Activated naive CD8-positive, alpha-beta T cell treated with anti-CD3 and anti-CD28 coated beads, Interleukin-2, amount 50 U/mL, for 16 hours (primary cell): ENCODE results near the gene VSIG8.

Experiments used
- DNase-seq: peaks from one replicate; pipeline ENCODE4 v3.0.0-alpha.2; 2020; ENCODE audit warnings: low read depth, low spot score

VSIG8 gene

GRCh38 chr1:159857889-159858288, 4.6 kb downstream of the VSIG8 start:
- no peak for DNase-seq

DNA sequence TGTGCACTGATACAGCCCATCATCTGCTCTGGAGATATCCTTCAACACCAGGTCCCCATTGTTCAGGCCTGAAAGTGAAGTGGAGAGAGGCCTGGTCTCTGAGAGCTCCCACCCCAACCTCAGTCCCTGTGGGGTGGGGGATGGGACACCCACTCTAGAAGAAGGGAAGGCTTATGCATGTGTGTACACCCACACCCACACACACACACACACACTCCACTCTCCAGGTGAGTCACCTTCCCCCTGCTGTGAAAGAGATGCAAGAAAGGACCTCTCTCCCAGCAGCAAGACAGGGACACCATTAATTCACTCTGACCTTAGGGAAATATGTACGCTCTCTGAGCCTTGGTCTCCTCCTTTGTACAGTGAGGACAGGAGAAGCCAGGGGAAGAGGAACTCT, 5.9 kb downstream of the VSIG8 start:
- no peak for DNase-seq

DNA sequence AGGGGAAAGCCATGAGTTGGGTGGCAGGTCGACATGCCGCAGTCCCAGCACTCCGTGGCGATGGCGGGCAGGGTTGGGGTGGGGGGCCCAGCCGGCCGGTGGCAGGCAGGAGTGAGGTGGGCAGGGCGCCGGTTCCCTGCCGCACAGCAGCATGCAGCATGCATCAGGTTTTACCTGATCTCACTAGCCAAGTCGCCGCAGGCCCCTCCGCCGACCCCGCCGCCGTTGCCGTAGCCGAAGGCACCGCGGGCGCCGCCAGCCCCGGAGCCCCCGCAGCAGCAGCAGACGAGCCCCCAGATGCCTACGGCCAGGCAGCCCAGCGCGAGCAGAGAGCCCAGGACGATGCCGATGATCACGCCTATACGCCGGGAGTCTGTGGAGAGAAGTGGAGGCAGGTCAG, 6.7 kb downstream of the VSIG8 start:
- DNase-seq, result no peak

GRCh38 chr1:159854693-159855192, 7.7 kb downstream of the VSIG8 start:
- peak; percentile 40 for DNase-seq

DNA sequence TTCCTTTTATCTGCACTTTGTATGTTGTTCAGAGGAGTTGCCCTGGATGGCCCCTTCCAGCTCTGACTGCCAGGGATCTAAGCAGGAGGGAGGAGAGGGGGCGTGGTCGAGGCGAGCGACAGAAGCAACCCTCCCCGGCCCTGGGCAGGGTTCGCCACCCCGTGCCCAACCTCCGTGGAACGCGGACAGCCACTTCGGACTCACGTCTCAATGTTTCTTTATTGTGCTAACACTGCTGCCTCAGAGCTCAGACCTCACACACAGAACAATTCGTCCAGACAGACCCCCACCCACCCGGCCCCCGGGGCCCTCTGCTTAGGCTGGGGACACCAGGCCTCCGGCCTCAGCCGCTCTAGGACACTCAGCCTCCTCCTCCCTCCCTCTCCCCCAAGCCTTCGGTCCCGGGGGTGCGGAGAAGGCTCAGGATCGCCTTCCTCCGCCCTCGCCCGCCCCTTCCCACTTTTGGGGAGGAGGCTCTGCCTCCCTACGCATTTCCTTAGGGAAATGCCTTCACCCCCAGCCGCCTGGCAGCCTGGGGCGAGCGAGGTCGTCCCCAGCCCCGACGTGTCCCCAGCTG, 8.3 kb downstream of the VSIG8 start:
- DNase-seq, result no peak

DNA sequence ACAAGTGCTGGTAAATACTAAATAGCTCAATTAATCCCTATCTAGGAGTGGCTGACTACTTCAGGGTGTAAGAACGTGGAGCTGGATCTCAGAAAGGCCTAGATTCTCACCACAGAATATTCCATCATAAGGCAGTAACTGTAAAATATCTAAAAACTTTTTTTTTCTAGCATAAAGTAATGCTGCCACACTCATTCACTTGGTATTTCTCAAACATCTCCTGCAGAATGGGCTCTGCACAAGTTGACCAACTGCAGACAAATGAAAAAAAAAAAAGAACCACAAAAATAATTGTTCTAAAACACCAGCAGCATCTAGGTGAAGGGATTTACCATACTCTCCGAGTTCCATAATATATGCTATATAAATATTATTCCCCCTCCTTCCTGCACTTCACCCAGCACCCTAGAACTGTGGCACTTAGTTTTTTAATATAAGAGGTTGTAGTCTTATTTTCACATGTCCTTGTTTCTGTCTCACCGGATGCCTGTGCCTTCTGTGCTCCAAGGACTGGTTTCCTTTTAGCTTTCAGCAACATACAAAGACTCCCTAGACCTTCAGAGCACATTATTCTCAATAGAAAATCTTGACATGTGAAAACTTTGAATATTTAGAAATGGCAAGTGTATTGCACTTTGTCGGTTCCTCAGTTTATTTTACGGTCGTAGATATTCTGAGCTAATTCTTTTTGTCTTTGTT, 8.9 kb downstream of the VSIG8 start:
- no peak for DNase-seq

DNA sequence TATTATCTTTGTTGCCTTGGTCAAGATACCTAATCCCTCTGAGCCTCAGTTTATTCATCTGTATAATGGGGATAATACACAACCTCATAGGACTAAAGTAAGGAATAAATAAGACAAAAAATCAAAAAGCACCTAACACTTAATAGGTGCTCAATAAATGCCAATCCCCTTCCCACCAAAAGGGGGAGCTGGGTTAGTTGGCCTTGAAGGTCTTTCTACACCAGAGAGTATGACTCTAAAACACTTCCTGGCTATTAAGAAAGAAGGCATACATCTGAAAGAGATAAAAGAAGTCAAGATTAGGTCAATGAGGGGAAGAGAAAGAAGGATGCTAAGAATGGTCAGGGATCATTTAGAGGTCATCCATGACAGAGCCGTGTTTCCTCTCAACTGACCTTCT, 11.1 kb downstream of the VSIG8 start:
- DNase-seq, result no peak

GRCh38 chr1:159849626-159850366, 12.7 kb downstream of the VSIG8 start:
- DNase-seq, result no peak

DNA sequence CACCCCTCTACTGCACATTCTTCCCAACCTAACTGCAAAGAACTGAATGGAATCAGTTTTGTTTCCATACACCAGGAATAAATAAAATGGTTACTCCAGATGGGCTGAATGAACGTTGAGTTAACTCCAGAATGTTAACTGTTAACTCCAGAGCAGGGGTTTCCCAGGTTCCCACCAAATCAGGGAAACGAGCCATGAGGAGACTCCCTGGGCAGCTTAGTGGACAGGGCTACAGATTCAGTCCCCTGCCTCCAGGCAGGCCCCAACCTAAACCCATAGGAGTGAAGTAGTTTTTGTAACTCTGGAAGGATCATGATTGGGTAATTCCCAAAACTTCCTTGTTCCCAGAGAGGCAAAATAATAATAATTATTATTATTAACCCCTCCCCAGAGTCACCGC, 14.1 kb downstream of the VSIG8 start:
- no peak for DNase-seq

DNA sequence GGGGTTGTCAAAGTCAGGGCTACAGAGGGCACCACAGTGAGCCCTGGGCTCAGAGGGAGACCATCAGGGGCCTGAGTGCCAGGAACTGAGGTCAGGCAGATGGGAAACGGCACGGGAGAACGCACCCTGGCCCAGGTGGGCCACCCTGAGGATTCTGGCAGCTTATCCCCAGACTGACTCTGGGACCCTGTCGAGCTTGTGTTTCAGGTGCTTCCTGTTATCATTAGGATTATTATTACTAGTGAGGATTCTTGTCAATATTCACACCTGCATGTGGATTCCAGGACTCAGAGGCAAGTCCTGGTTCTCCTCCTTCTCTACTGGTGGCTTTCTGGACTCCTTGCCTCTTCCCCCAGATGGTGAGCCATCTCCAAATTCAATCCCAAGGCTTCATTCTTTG, 15.2 kb downstream of the VSIG8 start:
- no peak for DNase-seq

GRCh38 chr1:159845751-159846629, 16.5 kb downstream of the VSIG8 start:
- no peak for DNase-seq

DNA sequence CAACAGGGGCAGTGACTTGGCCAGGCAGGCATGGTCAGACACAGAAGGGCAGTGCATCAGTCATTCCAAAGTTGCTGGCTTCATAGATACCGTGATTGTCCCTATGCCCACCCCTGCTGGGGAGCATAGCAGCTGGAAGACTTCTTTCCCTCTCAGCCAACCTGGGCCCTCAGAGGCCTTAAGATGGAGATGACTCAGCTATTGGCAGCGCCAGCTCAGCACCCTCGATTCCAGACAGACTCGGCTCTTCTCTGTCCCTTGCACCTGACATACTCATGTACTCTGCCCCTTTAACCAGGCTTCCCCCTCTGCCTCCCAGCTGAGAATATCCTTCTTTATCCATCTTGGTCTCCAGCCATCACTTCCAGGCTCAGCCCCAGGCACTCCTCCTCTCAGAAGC, 19.0 kb downstream of the VSIG8 start:
- no peak for DNase-seq

DNA sequence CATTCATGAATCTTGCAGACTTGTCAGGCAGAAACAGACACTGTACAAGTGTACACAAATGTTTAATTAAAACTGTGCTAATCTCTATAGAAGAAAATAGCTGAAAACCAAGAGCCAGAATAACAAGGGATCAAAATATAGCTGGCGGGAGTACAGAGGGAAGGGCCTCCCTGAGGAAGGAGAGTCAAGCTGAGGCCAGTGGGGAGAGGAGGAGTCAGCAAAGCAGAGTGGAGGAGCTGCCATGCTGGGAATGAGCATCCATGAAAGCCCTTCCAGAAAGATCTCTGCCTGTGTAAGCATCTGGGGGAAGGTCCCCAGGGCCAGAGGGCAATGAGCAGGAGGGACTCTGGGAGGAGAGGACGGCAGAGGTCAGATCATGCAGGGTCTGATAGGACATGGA, 20.7 kb downstream of the VSIG8 start:
- no peak for DNase-seq

GRCh38 chr1:159839116-159839849, 23.2 kb downstream of the VSIG8 start:
- DNase-seq, result no peak

DNA sequence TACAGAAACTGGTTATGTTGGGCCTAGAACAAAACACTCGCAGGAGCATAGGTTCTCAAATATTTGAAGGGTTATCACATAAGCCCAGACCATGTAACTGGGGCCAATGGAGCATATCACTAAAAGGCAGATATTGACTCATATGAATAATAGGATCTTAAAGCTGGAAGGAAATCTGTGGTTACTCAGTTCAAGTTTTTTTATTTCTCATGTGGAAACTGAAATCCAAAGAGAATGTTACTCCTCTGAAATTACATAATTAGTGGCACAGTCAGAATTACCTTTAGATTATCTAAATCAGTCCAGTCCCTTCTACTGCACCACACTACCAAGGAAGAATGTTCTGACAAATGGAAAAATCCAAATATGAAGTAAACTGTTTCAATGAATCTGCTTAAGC, 23.7 kb downstream of the VSIG8 start:
- no peak for DNase-seq

DNA sequence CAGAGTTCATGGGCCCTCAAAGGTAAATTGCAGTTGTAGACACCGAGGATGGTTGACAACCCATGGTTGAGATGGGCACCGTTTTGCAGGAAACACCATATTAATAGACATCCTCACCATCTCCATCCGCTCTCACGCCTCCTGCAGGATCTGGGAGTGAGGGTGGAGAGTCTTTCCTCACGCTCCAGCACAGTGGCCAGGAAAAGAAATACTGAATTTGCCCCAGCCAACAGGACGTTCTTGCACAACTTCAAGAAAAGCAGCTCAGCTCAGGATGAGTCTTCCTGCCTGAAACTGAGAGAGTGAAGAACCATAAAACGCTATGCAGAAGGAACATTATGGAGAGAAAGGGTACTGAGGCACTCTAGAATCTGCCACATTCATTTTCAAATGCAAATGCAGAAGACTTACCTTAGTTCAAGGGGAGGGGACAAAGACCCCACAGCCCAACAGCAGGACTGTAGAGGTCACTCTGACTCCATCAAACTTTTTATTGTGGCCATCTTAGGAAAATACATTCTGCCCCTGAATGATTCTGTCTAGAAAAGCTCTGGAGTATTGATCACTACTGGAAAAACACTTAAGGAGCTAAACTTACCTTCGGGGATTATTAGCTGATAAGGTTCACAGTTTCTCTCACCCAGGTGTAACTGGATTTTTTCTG, 26.5 kb downstream of the VSIG8 start:
- DNase-seq, result no peak

- no peak for DNase-seq
These were observed 27.1 kb downstream of the VSIG8 start for GRCh38 chr1:159835356-159835755.

DNA sequence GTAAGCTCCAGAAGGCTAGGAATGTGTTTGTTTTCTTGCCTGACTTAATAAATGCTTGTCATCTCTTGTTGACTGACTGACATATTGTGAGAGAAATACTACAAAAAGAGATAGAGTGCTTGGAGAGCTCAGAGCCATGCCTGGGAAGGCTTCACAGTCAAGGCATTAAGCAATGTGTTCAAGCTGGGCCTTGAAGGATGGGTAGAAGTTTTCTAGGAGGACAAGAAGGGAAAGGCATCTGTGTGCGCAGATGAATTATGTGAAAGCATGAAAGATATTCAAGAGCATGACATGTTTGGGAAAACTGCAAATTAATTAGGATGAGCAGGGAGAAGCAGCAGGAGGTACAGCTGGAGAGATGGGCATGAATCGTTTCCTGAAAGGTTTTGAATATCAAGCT, 30.1 kb downstream of the VSIG8 start:
- DNase-seq, result no peak

GRCh38 chr1:159831412-159832141, 30.9 kb downstream of the VSIG8 start:
- DNase-seq, result no peak

- no peak for DNase-seq
These were observed 31.7 kb downstream of the VSIG8 start for GRCh38 chr1:159830722-159831121.
